Measurements from ENCODE around the gene IPO8.

DNA sequence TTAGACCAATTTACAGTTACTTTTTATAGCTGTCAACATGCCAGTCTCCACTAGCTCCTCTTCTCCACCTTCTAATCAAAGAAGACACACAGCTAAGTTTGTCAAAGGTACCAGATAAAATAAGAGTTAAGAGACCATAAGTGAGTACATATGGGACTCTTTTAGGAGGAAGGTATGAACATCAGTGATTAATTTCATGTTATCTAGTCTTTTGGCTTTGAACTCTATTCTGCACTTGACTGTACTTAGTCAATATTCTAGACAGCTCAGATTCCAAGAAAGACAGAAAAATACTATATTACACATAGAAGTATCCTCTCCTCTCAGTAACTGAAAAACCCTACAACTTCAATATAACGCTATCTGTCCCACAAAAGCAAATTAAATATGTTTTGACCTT, 31.0 kb upstream of the IPO8 start:
- no peak for TF ChIP-seq POLR2A (IDR thresholded peaks at IDR 0.05; ENCODE audit: low read depth, low read length)
- TF ChIP-seq, protein P1, sequence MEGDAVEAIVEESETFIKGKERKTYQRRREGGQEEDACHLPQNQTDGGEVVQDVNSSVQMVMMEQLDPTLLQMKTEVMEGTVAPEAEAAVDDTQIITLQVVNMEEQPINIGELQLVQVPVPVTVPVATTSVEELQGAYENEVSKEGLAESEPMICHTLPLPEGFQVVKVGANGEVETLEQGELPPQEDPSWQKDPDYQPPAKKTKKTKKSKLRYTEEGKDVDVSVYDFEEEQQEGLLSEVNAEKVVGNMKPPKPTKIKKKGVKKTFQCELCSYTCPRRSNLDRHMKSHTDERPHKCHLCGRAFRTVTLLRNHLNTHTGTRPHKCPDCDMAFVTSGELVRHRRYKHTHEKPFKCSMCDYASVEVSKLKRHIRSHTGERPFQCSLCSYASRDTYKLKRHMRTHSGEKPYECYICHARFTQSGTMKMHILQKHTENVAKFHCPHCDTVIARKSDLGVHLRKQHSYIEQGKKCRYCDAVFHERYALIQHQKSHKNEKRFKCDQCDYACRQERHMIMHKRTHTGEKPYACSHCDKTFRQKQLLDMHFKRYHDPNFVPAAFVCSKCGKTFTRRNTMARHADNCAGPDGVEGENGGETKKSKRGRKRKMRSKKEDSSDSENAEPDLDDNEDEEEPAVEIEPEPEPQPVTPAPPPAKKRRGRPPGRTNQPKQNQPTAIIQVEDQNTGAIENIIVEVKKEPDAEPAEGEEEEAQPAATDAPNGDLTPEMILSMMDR (IDR thresholded peaks at IDR 0.05; ENCODE audit: extremely low read depth in 1 of 2, insufficient read depth in 1 of 2, low read depth in 1 of 2, low read length in 2 of 2): no peak
- TF ChIP-seq FOS (IDR thresholded peaks at IDR 0.05; ENCODE audit: borderline replicate concordance, insufficient read depth, low read length): no peak
- TF ChIP-seq POLR2AphosphoS5 (IDR thresholded peaks at IDR 0.05; ENCODE audit: insufficient read depth, low read depth, low read length): no peak
- no peak for TF ChIP-seq EZH2 (IDR thresholded peaks at IDR 0.05; ENCODE audit: borderline replicate concordance, low read depth, low read length, severe bottlenecking)
- TF ChIP-seq MYC (IDR thresholded peaks at IDR 0.05; ENCODE audit: low read depth, low read length): no peak
- TF ChIP-seq, protein P2, sequence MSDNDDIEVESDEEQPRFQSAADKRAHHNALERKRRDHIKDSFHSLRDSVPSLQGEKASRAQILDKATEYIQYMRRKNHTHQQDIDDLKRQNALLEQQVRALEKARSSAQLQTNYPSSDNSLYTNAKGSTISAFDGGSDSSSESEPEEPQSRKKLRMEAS (IDR thresholded peaks at IDR 0.05; ENCODE audit: insufficient read depth, insufficient read length): no peak
- TF ChIP-seq GATA2 (IDR thresholded peaks at IDR 0.05; ENCODE audit: insufficient read depth, insufficient read length, low read depth, low read length): no peak
- TF ChIP-seq JUN (IDR thresholded peaks at IDR 0.05; ENCODE audit: borderline replicate concordance, insufficient read depth, insufficient read length, low read depth): no peak
